Neural cell (in vitro differentiated cells): ENCODE measurements around the gene TRMT10C. TPM values are rescaled to one million over a fixed set of nuclear protein-coding genes. Genes with fewer than 3 reads are reported as not detected.
"Not testable (repeated sequence)": the region's sequence is repeated elsewhere in the genome, so short reads cannot be mapped to it uniquely, and the experiment has no call there.

Experiments
- H2AFZ ChIP-seq: fragments of 200-600, 300-800 bp; sonication (generic), shearing (Covaris generic); 2 replicates; pipeline ENCODE4 v1.6.0; 2014; ENCODE audit warnings: low read depth, mild to moderate bottlenecking, antibody characterized with exemption, low read length, moderate library complexity
- H3F3A ChIP-seq: fragments of 200-600 bp; shearing (Covaris generic); 2 replicates; pipeline ENCODE4 v1.6.1; 2016; ENCODE audit warnings: mild to moderate bottlenecking, moderate library complexity, mixed read lengths, antibody characterized with exemption, low read length; ENCODE audit not compliant: insufficient read depth, poor library complexity, severe bottlenecking
- H3K27ac ChIP-seq: fragments of 200-600, 300-800 bp; sonication (generic), shearing (Covaris generic); 2 replicates; pipeline ENCODE4 v1.5.1; 2014; ENCODE audit warnings: mild to moderate bottlenecking, low read length, moderate library complexity
- H3K27me3 ChIP-seq: fragments of 300-800, 200-600 bp; sonication (generic), shearing (Covaris generic); 2 replicates; pipeline ENCODE4 v1.6.0; 2014; ENCODE audit warnings: mild to moderate bottlenecking, low read depth, low read length, moderate library complexity; ENCODE audit not compliant: insufficient read depth
- H3K36me3 ChIP-seq: fragments of 300-800, 200-600 bp; sonication (generic), shearing (Covaris generic); 2 replicates; pipeline ENCODE4 v1.5.1; 2014; ENCODE audit warnings: mild to moderate bottlenecking, antibody characterized with exemption, low read length, moderate library complexity; ENCODE audit not compliant: insufficient read depth
- H3K4me2 ChIP-seq: fragments of 300-800, 200-600 bp; sonication (generic), shearing (Covaris generic); 2 replicates; pipeline ENCODE4 v1.6.0; 2014; ENCODE audit warnings: mild to moderate bottlenecking, low read length
- H3K4me3 ChIP-seq: fragments of 300-800, 200-600 bp; sonication (generic), shearing (Covaris generic); 2 replicates; pipeline ENCODE4 v1.5.1; 2014; ENCODE audit warnings: mild to moderate bottlenecking, low read length, moderate library complexity
- H3K79me2 ChIP-seq: fragments of 200-600 bp; shearing (Covaris generic); replicated peaks from 2 replicates; pipeline ENCODE4 v1.6.0; 2014; ENCODE audit warnings: mild to moderate bottlenecking, low read length, moderate library complexity; ENCODE audit not compliant: insufficient read depth
- H3K9ac ChIP-seq: fragments of 300-800, 200-600 bp; sonication (generic), shearing (Covaris generic); 2 replicates; pipeline ENCODE4 v1.6.1; 2016; ENCODE audit warnings: mild to moderate bottlenecking, low read length, mixed read lengths
- H3K9me2 ChIP-seq: fragments of 200-600 bp; shearing (Covaris generic); 2 replicates; pipeline ENCODE4 v1.6.1; 2016; ENCODE audit warnings: mild to moderate bottlenecking, low read length, mixed read lengths; ENCODE audit not compliant: insufficient read depth
- H3K9me3 ChIP-seq: fragments of 200-600, 300-800 bp; sonication (generic), shearing (Covaris generic); 2 replicates; pipeline ENCODE4 v1.6.1; 2016; ENCODE audit warnings: mild to moderate bottlenecking, mixed run types, low read length, moderate library complexity, mixed read lengths
- H4K20me1 ChIP-seq: fragments of 200-600 bp; shearing (Covaris generic); 2 replicates; pipeline ENCODE4 v1.6.1; 2016; ENCODE audit warnings: mild to moderate bottlenecking, mixed run types; ENCODE audit not compliant: insufficient read depth
- CTCF ChIP-seq: fragments of 450-650 bp; IDR thresholded peaks from 2 replicates; pipeline ENCODE4 v1.5.1; 2014; ENCODE audit warnings: antibody characterized with exemption, mild to moderate bottlenecking, moderate library complexity; ENCODE audit not compliant: poor library complexity, severe bottlenecking
- EP300 ChIP-seq: fragments of 450-650 bp; conservative IDR thresholded peaks from 2 replicates; pipeline ENCODE4 v1.6.1; 2014; ENCODE audit warnings: antibody characterized with exemption, mild to moderate bottlenecking, moderate library complexity; ENCODE audit not compliant: poor library complexity, severe bottlenecking
- EZH2 ChIP-seq: fragments of 200-600, 300-800 bp; shearing (Covaris generic), sonication (generic); IDR thresholded peaks from 2 replicates; pipeline ENCODE4 v1.6.1; 2014; ENCODE audit warnings: antibody characterized with exemption, low read length, borderline replicate concordance, mild to moderate bottlenecking; ENCODE audit not compliant: insufficient read depth, poor library complexity, severe bottlenecking
- MXI1 ChIP-seq: fragments of 450-650 bp; conservative IDR thresholded peaks from 2 replicates; pipeline ENCODE4 v1.6.1; 2014; ENCODE audit warnings: antibody characterized with exemption, mild to moderate bottlenecking; ENCODE audit not compliant: poor library complexity, severe bottlenecking
- POLR2AphosphoS5 ChIP-seq: IDR thresholded peaks from 2 replicates; pipeline ENCODE4 v1.6.1; 2012
- RAD21 ChIP-seq: fragments of 450-650 bp; conservative IDR thresholded peaks from 2 replicates; pipeline ENCODE4 v1.6.1; 2014; ENCODE audit warnings: antibody characterized with exemption, mild to moderate bottlenecking, moderate library complexity
- REST ChIP-seq: IDR thresholded peaks from 2 replicates; pipeline ENCODE4 v1.6.1; 2012; ENCODE audit warnings: borderline replicate concordance
- SMC3 ChIP-seq: fragments of 450-650 bp; conservative IDR thresholded peaks from 2 replicates; pipeline ENCODE4 v1.6.1; 2014; ENCODE audit warnings: antibody characterized with exemption, mild to moderate bottlenecking, moderate library complexity; ENCODE audit not compliant: poor library complexity
- TAF1 ChIP-seq: IDR thresholded peaks from 2 replicates; pipeline ENCODE4 v1.6.1; 2012; ENCODE audit warnings: low read depth
- polyA plus RNA-seq: library from polyadenylated mRNA; depleted of rRNA; stranded (reverse); fragments of >200 nt; gene quantifications from 2 replicates; pipeline ENCODE4 v1.2.3, GENCODE V29; 2014

The TRMT10C gene
- polyA plus RNA-seq, 1 donor from 2014 or later = 44.5 TPM

- no peaks in the 10 kb centered on the region for H3K27me3 ChIP-seq
- no peaks in the 10 kb centered on the region for H3F3A ChIP-seq
- H3K4me3 ChIP-seq = no peak overlapping the region
- H3K4me2 ChIP-seq = no peak overlapping the region
- H3K36me3 ChIP-seq = no peaks in the 10 kb centered on the region
- H2AFZ ChIP-seq = no peak overlapping the region
- no peak overlapping the region for H3K9ac ChIP-seq
- H3K27ac ChIP-seq = no peak overlapping the region
- H3K9me3 ChIP-seq = no peaks in the 10 kb centered on the region
- TF ChIP-seq TAF1 = no peak
- no peak for TF ChIP-seq CTCF
- TF ChIP-seq POLR2AphosphoS5 = no peak
- TF ChIP-seq EZH2 = no peak
- TF ChIP-seq REST = no peak
- TF ChIP-seq MXI1 = no peak
- TF ChIP-seq EP300 = no peak
- TF ChIP-seq SMC3 = no peak
- no peak for TF ChIP-seq RAD21
- H4K20me1 ChIP-seq = no peaks in the 10 kb centered on the region
- H3K79me2 ChIP-seq = no peaks in the 10 kb centered on the region
- no peaks in the 10 kb centered on the region for H3K9me2 ChIP-seq
Observed at GRCh38 chr3:101548527-101549105, 13.1 kb upstream of the TRMT10C start.

- Histone ChIP-seq H3F3A (no peaks in the 10 kb centered on the region), H3K9me2 (no peaks in the 10 kb centered on the region), H3K4me2 (no peak overlapping the region), H4K20me1 (no peaks in the 10 kb centered on the region), H3K36me3 (no peaks in the 10 kb centered on the region), H3K9me3 (no peaks in the 10 kb centered on the region), H3K79me2 (no peaks in the 10 kb centered on the region), H3K4me3 (no peak overlapping the region), H3K27me3 (no peaks in the 10 kb centered on the region), H3K27ac (no peak overlapping the region), H2AFZ (no peak overlapping the region), H3K9ac (no peak overlapping the region)
- TF ChIP-seq MXI1 (no peak), CTCF (no peak), RAD21 (no peak), EP300 (no peak), TAF1 (no peak), REST (no peak), POLR2AphosphoS5 (no peak), SMC3 (no peak), EZH2 (no peak)
Observed at GRCh38 chr3:101549473-101549872, 12.2 kb upstream of the TRMT10C start.

GRCh38 chr3:101551359-101552081 is 10.1 kb upstream of the TRMT10C start:
- not testable (repeated sequence) for H2AFZ ChIP-seq, H3K9me2 ChIP-seq, H3K27ac ChIP-seq, H3K4me2 ChIP-seq, H3K4me3 ChIP-seq, H3K79me2 ChIP-seq, H3F3A ChIP-seq, H3K27me3 ChIP-seq, H4K20me1 ChIP-seq, H3K9me3 ChIP-seq, H3K36me3 ChIP-seq, H3K9ac ChIP-seq
